LNCaP clone FGC (cell line): ENCODE measurements around the gene KRTAP19-8.
A peak's percentile ranks its signal among the peaks of the same experiment; 100 is the strongest.

ENCODE experiments used
- DNase-seq: peaks from one replicate; pipeline ENCODE4 v3.0.0-alpha.2; 2011; ENCODE audit warnings: low read depth
- H3K4me3 ChIP-seq: 2 replicates; pipeline ENCODE4 v1.5.1; 2011; ENCODE audit warnings: mild to moderate bottlenecking, low read depth, low read length, control low read depth
- CTCF ChIP-seq: IDR thresholded peaks from 2 replicates; pipeline ENCODE4 v1.5.1; 2012; ENCODE audit warnings: mild to moderate bottlenecking; ENCODE audit not compliant: control insufficient read depth, insufficient read depth; ENCODE audit errors: extremely low read depth

KRTAP19-8 gene

GRCh38 chr21:31072533-31072932 is 34.3 kb upstream of the KRTAP19-8 start:
- H3K4me3 ChIP-seq = no peak overlapping the region
- no peak for DNase-seq
- TF ChIP-seq CTCF = no peak

- TF ChIP-seq CTCF = no peak
- no peak overlapping the region for H3K4me3 ChIP-seq
- no peak for DNase-seq
Observed at GRCh38 chr21:31064803-31065202, 26.5 kb upstream of the KRTAP19-8 start.

- TF ChIP-seq CTCF = no peak
- DNase-seq = no peak
Observed at GRCh38 chr21:31052489-31053142, 14.3 kb upstream of the KRTAP19-8 start.

GRCh38 chr21:31050577-31051157 is 12.4 kb upstream of the KRTAP19-8 start:
- no peak overlapping the region for H3K4me3 ChIP-seq
- no peak for TF ChIP-seq CTCF
- peak; percentile 13 for DNase-seq

More at GRCh38 chr21:31052489-31053142, 14.3 kb upstream of the KRTAP19-8 start:
- no peak overlapping the region for H3K4me3 ChIP-seq

GRCh38 chr21:31045841-31046240 is 7.6 kb upstream of the KRTAP19-8 start:
- DNase-seq = no peak
- TF ChIP-seq CTCF = no peak

GRCh38 chr21:31043471-31043870 is 5.2 kb upstream of the KRTAP19-8 start:
- no peak for DNase-seq
- H3K4me3 ChIP-seq = no peak overlapping the region
- no peak for TF ChIP-seq CTCF

More at GRCh38 chr21:31045841-31046240, 7.6 kb upstream of the KRTAP19-8 start:
- no peak overlapping the region for H3K4me3 ChIP-seq

- no peak for DNase-seq
- no peak overlapping the region for H3K4me3 ChIP-seq
- no peak for TF ChIP-seq CTCF
Observed at GRCh38 chr21:31042080-31042464, 3.8 kb upstream of the KRTAP19-8 start.
